Right kidney (tissue), 1 donor: ENCODE measurements around the gene SCTR.

ENCODE experiments used
- DNase-seq: peaks from one replicate; pipeline ENCODE4 v3.0.0-alpha.2; 2016

Gene SCTR

DNA sequence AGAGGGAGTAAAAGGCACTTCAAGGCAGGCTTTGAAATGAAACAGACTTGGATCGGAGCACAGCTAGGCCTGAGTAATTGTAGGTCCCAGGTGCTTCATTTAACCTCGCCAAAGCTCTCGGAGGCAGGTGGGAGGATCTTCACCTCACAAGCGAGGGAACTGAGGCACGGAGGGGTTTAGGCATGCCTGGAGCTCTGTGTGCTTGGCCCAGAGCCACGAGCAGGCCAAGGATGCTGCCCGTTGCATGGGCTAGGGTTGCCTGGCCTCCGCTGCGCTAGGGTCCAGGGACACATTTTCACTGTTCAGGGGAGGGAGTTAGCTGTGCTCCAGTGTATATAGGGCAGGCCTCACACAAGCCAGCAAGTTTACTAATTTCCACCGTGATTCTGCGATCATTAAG, 81.4 kb downstream of the SCTR start:
- DNase-seq, result no peak

DNA sequence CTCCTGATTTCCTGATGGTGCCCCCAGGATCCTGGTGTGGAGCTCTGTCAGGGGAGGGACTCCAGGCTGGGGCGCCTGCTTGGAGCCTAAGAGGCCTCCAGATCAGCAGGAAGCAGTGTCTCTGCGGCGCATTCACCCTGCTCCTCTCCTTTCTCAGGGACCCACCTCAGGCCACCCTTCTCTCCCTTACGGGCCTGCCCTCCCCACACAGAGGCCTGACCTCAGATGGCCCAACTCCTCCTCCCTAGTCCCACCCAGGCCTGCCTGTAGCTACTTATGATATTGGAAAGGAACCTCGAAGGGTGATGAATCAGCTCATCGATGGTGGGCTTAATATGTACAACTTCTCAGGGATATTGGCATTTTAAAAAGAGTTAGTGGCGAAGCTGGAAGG, 82.1 kb downstream of the SCTR start:
- no peak for DNase-seq

DNA sequence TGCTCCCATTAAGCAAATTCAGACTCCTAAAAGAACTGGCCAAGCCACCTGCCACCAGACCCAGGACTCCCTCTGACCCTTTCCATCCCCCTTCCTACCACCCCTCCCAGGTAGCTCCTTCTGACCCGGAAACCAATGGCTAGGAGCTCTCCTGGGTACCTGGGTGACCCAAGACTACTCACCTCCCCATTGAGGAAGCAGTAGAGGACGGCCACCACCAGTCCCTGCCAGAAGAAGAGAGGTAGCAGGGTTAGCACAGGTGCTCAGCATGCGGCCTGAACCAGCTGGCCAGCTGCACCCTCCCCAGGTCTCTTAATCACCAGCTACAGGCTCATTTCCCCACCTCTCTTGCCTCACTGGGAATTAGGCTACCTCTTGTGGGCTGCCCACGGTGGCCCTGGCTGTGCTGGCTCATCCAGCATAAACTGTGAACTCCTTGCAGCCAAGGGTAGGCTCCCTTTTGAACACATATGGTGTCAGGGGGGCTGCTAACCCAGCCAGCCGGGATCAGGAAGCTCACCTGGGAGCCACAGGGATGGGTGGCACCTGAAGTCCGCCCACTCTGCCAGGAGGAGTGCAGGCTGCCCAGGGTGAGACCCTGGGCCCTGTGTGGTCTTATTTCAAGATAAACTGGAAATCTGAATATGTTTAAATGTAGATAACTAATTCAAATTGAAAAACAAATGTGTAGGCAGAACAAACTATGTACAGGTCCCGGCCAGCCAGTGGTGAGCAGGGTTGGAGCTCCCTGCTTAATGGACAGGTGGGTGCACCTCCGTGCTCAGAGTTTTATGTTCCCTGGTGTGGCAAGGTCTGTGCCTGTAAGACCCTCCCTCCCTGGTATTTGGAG, 82.7 kb downstream of the SCTR start:
- no peak for DNase-seq

DNA sequence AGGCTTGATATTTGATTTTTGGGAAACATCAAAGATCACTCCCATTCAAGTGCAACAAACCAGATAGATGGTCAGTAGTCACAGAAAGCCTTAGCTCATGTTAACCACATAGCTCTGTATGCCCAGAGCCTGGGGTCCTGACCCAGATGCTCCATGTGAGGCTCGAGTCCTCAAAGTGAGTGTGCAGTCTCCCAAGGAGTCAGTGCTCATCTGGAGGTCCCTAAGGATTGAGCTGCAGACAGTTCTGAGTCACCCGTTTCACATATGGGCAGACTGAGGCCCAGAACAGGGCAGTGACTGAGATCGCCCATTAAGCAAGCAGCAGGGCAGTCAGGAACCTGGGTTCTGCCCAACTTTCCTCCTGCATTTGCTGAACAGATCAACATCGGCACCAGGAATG, 83.4 kb downstream of the SCTR start:
- DNase-seq, result no peak

DNA sequence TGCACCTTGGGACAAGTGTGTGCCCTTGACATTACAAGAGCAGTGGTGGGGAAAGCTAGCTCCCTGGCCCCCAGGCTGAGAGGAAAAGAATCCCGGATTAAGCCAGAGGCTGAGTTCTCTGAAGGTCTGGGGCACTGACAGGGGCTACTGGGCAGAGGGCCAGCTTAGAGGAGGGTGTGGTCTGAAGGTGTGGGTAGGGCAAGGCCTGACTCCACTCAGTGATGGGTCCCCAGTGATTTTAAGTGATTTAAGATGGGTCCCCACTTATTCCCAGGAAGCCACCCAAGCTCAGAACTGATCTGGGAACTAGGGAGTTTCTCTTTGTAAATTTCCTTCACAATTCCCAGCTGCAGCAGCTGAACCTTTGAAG, 83.8 kb downstream of the SCTR start:
- no peak for DNase-seq

DNA sequence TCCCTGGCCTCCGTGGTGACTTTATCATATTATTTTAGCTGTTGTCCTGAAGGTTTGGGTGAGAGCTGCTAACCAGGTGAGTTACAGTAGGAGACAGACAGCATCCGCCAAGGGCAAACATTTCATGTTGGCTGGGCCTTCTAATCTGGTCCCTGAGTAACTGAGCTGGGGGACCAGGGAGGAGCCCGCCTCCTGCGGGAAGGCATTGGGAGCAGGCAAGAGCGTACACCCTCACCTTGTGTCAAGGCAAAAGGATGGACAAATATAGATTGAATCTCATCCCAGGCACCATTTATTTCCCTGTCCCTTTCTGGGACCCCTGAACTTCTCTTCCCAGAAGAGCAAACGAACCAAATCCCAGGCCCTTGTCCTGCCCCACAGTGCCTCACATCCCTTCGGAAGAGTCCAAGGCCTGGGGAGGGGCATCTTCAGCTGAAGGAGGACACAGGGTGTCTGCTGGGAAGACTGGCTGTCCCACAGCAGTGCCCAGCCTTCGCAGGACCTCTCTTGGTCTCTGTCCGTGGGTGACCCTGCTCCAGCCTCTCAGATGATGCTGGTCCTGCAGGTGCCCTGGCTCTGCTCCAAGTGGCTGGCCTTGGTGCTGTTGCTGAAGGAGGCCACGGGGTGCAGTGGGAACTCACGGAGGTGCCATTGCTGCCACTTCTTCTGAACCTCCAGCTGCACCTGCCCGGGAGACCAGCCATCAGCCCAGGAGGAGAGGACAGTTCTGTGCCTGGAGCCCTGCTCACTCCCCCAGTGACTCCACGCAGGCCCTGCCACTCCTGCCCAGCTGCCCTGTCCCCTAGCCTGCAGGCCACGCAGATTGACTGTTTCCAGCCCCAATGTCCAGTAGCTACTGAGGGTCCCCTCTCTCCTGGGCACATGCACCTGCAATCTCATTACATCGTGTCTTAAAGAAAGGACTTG, 84.4 kb downstream of the SCTR start:
- DNase-seq, result no peak

DNA sequence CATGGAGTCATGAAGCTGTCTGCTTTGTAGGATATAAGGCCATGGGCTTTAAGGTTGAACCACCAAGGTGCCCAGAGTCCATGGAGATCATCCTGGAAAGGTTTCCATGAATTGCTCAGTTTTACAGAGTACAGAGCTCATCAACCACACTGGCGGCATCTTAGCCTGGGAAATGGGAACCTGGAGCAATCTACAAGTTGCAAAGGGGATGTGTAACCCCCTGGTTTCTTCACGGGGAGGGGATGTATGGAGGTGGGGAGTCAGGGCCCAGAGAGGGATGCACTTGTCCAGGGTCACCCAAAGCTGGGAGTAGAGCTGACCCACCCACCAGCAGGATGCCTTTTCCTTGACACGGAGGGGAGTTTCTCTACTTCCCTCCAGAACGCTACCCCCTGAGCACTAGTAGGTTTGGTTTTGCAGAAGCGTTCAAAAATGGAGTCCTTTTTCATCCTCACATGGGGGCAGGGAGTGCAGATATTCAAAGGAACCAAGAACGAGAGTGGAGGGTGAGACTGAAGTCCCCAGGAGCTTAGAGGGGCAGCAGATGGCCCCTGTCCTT, 85.5 kb downstream of the SCTR start:
- no peak for DNase-seq

DNA sequence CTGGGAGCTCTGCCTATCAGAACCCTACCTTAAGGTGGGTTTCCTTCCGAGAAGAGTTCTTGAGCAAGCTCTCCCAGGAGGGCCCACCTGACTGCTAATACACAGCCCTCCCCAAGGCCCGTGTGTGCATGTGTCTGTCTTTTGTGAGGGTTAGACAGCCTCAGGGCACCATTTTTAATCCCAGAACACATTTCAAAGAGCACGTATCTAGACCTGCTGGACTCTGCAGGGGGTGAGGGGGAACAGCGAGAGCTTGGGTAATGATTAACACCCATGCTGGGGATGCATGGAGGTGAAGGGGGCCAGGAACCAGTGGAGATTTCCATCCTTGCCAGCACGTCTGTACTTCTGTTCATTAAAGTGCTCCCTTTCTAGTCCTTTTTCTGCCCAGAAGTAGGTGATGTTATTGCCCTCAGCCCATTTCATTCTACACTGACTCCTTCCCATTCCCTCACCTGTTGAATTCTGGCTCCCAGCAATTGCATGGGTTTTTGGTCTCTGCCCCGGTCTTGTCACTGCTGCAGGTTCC, 86.1 kb downstream of the SCTR start:
- no peak for DNase-seq

DNA sequence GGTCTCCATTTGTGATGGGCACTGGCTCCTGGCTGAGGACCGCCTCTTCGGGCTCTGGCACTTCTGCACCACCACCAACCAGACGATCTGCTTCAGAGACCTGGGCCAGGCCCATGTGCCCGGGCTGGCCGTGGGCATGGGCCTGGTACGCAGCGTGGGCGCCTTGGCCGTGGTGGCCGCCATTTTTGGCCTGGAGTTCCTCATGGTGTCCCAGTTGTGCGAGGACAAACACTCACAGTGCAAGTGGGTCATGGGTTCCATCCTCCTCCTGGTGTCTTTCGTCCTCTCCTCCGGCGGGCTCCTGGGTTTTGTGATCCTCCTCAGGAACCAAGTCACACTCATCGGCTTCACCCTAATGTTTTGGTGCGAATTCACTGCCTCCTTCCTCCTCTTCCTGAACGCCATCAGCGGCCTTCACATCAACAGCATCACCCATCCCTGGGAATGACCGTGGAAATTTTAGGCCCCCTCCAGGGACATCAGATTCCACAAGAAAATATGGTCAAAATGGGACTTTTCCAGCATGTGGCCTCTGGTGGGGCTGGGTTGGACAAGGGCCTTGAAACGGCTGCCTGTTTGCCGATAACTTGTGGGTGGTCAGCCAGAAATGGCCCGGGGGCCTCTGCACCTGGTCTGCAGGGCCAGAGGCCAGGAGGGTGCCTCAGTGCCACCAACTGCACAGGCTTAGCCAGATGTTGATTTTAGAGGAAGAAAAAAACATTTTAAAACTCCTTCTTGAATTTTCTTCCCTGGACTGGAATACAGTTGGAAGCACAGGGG, 87.1 kb downstream of the SCTR start:
- DNase-seq, result no peak

DNA sequence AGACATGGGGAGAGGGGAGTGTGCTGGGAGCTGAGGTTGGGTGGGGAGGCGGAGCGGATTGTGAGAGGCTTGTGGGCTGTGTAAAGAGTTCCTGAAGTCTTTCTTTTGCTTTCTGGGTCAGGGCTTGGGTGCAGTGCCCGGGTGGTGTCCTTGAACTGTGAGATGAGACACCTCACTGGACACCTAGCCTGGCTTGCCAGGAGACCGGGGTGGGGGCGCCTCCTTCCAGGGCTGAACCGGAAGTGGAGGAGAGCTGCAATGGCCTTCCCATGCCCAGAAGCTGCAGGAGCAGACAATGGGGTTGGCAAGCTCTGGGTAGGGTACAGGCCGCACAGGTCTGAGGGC, 88.4 kb downstream of the SCTR start:
- DNase-seq, result no peak

DNA sequence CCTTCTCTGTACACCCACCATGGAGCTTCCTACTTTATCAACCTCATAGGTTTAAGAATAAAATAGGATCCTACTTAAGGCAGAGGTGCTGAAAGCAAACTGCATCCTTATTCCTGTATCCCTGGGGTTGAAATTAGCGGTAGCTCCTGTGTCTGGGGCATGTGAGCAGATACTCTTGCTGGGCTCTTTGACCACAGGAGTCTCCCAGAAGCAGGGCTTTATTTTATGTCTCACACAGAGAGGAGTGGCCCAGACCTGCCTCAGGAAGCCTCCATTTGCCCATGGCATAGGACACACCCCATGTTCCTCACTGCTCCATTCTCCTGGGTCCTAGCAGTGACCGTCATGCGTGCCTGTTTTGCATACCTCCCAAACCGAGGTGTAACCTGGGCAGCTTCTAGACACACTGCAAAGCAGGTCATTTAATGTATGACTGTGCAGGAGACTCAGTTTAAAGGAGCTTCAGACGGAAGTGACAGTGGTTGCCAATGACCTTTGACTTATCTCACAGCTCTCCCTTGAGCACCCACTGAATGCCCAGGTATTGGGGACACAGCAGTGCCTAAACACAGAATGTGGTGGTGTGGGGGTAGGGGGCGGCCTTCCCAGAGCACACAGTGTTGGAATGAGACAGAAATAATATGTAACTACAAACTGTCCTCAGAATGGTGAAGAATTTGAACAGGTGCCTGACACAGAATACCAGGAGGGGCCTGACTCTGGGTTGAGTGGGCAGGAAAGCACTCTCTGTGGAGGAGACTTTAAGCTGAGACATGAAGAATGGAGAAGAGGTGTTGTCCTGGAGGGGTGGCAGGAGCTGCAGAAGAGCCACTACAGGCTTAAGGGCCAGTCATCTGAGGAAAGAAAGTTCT, 89.0 kb downstream of the SCTR start:
- DNase-seq, result no peak

DNA sequence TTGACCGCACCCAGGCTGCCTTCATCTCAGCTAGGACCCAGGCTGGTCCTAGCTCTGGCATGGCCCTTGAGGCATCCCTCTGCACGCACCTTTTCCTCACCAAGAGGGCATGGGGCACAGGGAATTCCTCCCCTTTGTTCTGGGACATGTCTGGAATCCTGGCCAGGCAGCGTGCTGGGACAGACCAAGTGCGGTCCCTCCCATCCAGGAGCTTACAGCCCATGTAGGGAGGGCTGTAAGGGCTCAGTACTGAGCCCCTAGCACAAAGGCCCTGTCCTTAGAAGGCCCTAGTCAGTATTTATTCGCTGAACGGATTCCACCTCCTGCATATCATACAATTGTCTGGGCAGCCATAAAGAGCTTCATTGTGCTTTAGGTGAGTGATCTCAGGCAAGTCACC, 89.6 kb downstream of the SCTR start:
- DNase-seq, result no peak

DNA sequence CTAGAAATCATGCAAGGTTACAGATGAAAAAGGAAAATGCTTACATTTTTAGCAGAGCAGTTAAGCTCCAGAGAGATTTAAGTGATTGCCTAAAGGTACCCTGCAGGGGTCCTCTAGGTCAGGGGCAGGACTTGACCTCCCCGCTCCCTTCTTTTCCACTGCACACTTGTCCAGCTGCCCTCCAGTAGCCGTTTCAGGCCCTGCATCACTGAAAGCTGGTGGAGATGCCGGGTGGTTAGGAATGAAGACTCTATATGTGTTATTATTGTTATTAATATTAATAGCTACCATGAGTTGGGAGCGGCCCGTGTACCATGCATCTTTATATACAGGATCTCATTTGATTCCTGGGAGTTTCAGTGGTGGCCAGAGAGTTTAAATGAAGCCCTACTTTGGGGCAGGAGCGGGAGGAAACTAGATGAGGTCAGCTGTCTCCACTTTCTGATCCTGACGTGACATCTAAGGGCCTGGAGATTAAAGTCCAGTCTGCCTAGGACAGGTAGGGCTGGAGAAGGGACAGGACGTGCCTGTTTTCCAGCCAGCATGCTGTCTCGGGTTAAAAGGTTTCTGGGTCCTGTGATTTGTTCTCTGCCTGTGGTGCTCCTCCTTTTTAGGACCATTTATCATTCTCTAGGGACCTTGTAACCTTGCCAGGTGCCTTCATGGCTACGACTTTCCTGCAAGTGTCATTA, 90.5 kb downstream of the SCTR start:
- no peak for DNase-seq

DNA sequence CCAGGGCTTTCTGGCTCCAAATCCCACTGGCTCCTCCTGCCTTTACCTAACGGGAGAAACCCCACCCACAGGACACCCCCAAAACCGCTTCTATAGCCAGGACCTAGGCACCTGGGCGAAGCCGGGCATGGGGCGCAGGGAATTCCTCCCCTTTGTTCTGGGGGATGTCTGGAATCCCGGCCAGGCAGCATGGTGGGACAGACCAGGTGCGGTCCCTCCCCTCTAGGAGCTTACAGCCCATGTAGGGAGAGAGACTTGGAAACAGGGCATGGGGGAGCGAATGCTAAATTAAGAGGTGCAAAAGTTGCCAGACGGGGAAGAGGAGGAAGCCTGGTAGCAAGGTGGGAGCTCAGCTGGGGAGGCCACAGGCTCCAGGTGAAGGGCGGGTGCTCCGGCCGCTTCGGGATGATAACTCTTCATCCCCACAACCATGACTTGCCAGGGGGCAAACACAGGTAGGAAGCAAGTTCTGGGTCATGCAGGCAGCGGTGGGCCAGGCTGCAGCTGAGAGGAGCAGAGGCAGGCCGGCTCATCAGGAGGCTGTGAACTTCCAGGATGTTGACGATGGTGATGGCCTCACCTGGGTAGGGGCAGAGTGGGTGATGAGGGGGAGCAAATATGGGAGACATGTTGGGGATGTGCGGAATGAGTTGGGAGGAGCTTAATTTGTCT, 91.3 kb downstream of the SCTR start:
- DNase-seq, result no peak

DNA sequence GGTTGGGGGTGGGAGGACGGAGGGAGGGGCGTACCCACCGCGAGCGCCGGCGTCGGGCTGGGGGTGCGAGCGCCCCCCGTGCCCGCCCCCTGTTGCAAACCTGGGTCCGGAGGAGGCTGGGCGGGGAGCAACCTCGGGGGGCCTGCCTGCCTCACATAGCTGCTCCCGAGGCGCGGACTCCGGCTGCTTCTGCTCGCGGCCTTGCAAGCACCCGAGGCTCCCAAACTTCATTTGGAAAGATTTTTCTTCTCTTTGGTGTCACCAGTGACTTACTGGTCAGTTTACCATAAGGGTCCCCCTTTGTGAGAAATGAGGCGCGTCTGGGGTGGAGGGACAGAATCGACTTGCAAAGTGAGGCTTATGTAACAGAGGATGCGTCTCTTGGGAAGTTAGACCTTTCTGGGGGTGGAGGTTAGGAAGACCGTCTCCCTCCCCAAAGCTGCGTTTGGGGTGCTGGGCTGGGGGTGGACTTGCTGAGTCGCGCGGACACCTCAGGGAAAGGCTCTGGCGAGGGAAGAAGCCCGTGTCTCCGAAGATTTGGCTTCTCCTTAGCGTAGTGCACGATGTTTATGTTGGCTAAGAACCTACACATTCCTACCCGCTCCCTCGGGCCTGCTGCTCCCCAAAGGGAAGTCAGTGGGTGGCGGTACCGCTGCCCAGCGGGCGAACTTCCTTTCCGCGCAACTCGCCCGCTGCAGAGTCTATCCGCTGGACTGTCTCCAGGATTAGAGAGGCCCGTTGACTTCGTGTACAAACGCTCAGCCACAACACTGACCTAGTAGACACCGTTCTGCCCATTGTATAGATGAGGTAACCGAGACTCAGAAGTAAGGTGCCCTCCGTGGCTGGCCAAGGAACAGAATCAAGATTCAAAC, 92.1 kb downstream of the SCTR start:
- peak; percentile 69 for DNase-seq

DNA sequence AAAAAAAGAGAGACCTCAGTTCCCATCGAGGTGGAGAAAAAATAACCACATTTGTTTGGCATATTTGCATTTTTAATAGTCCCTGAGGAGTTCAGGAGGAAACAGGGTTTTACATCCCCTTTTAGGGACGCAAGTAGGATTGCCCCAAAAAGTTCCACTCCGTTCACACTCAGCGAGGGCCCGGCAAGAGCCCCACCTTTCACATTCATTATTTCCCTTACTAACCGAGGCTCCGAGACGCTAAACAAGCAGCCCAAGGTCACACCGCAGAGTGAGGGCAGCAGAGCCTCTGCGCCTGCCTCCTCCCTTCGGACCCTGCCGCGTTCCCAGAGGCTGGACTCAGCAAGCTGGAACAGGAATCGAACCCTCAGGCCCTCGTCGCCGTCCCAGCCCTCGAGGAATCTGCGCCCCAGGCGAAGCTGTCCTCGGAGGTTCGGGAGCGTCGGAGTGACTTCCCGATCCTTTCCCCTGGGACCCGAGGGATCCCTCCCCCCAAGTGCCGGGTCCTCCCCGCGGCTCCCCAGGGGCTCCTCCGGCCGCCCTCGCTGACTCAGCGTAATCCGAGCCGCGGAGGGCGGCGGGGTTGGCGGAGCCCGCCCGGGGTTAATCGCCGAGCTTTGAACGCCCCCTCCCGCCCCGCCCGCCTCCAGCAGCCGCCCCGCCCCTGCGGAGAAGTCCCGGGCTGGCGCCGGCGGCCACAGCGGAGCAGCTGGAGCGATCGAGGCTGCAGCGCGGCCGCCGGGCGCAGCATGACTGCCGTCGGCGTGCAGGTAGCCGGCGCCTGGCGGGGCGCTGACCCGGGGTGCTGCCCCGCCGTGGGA, 92.9 kb downstream of the SCTR start, which contains the start of gene TMEM37:
TSS of gene TMEM37 (plus strand) at position 700 of the 821 bp plus-strand sequence. CDS start at position 750, 50 bp downstream.
- peak; percentile 81 for DNase-seq

DNA sequence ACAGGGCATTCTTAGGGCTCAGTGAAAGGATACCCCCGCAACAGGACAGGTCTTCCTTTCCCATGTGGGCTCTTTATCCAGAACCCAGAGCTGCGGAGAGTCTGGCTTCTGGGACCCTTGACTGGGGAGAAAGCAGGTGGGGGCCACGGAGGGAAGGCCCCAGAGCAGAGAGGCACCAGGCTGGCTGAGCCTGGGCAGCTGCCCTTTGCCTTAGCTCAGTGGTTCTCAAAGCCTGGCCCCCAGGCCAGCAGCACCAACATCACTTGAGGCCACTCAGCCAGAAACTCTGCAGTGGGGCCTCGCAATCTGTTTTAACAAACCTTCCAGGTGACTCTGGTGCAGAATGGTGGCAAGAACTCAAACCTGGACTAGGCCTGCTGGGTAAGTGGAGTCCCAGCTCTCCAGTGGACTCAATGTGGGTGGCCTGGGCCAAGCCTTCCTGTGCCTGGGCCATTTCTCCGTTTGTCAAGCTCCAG, 94.2 kb downstream of the SCTR start:
- peak; percentile 55 for DNase-seq
